HepG2 (cell line): ENCODE data around the gene FZD4. TPM values are rescaled to one million over a fixed set of nuclear protein-coding genes. Genes with fewer than 3 reads are reported as not detected.

ENCODE experiments used
- ATAC-seq: fragments of 200-7000 bp; cut with Tn5 transposase; 3 replicates; pipeline ENCODE4 v1.9.1; 2020; ENCODE audit warnings: mild to moderate bottlenecking, moderate library complexity
- BruUV-seq: library from RNA; stranded (reverse); fragments of 400-500 nt; replicated peaks from 2 replicates; lab custom pipeline; 2021; lab: Mats Ljungman, UMichigan
- CTCF ChIA-PET: fragments of 300-600 bp; formaldehyde crosslinking; extraction: SDS; loops from one replicate; lab custom pipeline; 2021; ENCODE audit warnings: low total read pairs, inconsistent platforms, low intra/inter-chr PET ratio; lab: Yijun Ruan, JAX
- POLR2A ChIA-PET: fragments of 350-600 bp; sonication (Branson Sonifier 250); formaldehyde crosslinking; loops from one replicate; lab custom pipeline; 2020; ENCODE audit warnings: antibody characterized with exemption, inconsistent platforms; lab: Yijun Ruan, JAX
- DNase-seq: peaks from one replicate; pipeline ENCODE4 v3.0.0-alpha.2; 2015; ENCODE audit warnings: low spot score
- FAIRE-seq: peaks from 3 replicates; lab custom pipeline; 2011; peaks lifted over from hg19 to GRCh38; lab: Jason Lieb, UNC
- H2AFZ ChIP-seq: one replicate; pipeline ENCODE4 v1.6.1; 2011; ENCODE audit warnings: low read length, inconsistent platforms
- H3K27ac ChIP-seq: fragments of 300-600 bp; 3 replicates; pipeline ENCODE4 v1.8.0; 2011; ENCODE audit warnings: mixed run types, mild to moderate bottlenecking, mixed read lengths, low read length, inconsistent platforms; ENCODE audit not compliant: insufficient read depth; ENCODE audit errors: extremely low read length
- H3K27me3 ChIP-seq, 2 experiments: fragments of 200-600 bp in 1 of 2; 2 replicates in 1 of 2; 3 replicates in 1 of 2; pipeline versions ENCODE4 v1.6.0 to v1.8.0; 2011; ENCODE audit warnings: low read length in 2 of 2, mild to moderate bottlenecking in 2 of 2, moderate library complexity in 2 of 2, inconsistent platforms in 1 of 2; ENCODE audit not compliant: insufficient read depth in 2 of 2, control insufficient read depth in 1 of 2
- H3K36me3 ChIP-seq, 2 experiments: fragments of 200-600 bp in 1 of 2; replicated peaks in 1 of 2; 2 replicates in 1 of 2; 3 replicates in 1 of 2; pipeline versions ENCODE4 v1.5.1 to v1.8.0; 2011; ENCODE audit warnings: low read length in 2 of 2, inconsistent platforms in 1 of 2; ENCODE audit not compliant: insufficient read depth in 2 of 2, control insufficient read depth in 1 of 2
- H3K4me1 ChIP-seq: 2 replicates; pipeline ENCODE4 v1.5.1; 2012; ENCODE audit warnings: low read length, inconsistent platforms; ENCODE audit not compliant: insufficient read depth
- H3K4me2 ChIP-seq: 2 replicates; pipeline ENCODE4 v1.6.0; 2011; ENCODE audit warnings: low read depth, low read length, inconsistent platforms
- H3K4me3 ChIP-seq, 3 experiments: fragments of 200-600 bp in 1 of 3; sonication (generic), shearing (Covaris generic) in 1 of 3; replicated peaks in 1 of 3; 2 replicates each; pipeline ENCODE4 v1.5.1; 2011 to 2016; ENCODE audit warnings: low read length in 3 of 3, inconsistent platforms in 2 of 3, low read depth in 2 of 3, mild to moderate bottlenecking in 2 of 3, control low read depth in 1 of 3, mixed read lengths in 1 of 3; ENCODE audit not compliant: insufficient read depth in 1 of 3
- H3K79me2 ChIP-seq: one replicate; pipeline ENCODE4 v1.6.1; 2011; ENCODE audit warnings: low read length, inconsistent platforms; ENCODE audit not compliant: insufficient read depth
- H3K9ac ChIP-seq: 2 replicates; pipeline ENCODE4 v1.6.0; 2011; ENCODE audit warnings: mild to moderate bottlenecking, low read depth, low read length, inconsistent platforms; ENCODE audit not compliant: insufficient read depth
- H3K9me3 ChIP-seq: 2 replicates; pipeline ENCODE4 v1.5.1; 2012; ENCODE audit warnings: mild to moderate bottlenecking, low read length
- H4K20me1 ChIP-seq: 2 replicates; pipeline ENCODE4 v1.6.0; 2011; ENCODE audit warnings: inconsistent platforms, mild to moderate bottlenecking, low read length, moderate library complexity; ENCODE audit not compliant: insufficient read depth
- ARNT2 ChIP-seq: sonication (generic); formaldehyde crosslinking; IDR thresholded peaks from 2 replicates; pipeline ENCODE4 v1.8.0; 2022; ENCODE audit warnings: mild to moderate bottlenecking, low read depth, missing genetic modification reagents, moderate library complexity
- FOXA3 ChIP-seq: IDR thresholded peaks from 2 replicates; pipeline ENCODE4 v1.6.1; 2016; ENCODE audit warnings: missing genetic modification reagents, missing compliant biosample characterization
- MED1 ChIP-seq: sonication (generic); formaldehyde crosslinking; IDR thresholded peaks from 2 replicates; pipeline ENCODE4 v1.4.0; 2020; ENCODE audit warnings: missing genetic modification reagents
- NR2F6 ChIP-seq, 2 experiments: IDR thresholded peaks; 2 replicates each; pipeline ENCODE4 v1.6.1; 2016; ENCODE audit warnings: antibody characterized with exemption in 1 of 2, mild to moderate bottlenecking in 1 of 2
- POGZ ChIP-seq: sonication (generic); formaldehyde crosslinking; IDR thresholded peaks from 2 replicates; pipeline ENCODE4 v1.4.0; 2020; ENCODE audit warnings: mild to moderate bottlenecking, missing genetic modification reagents
- SALL1 ChIP-seq: sonication (generic); formaldehyde crosslinking; IDR thresholded peaks from 2 replicates; pipeline ENCODE4 v1.8.0; 2022; ENCODE audit warnings: mild to moderate bottlenecking, missing genetic modification reagents
- YY1 ChIP-seq: IDR thresholded peaks from 2 replicates; pipeline ENCODE4 v1.6.1; 2011; ENCODE audit warnings: low read length, low read depth, moderate library complexity, mild to moderate bottlenecking; ENCODE audit not compliant: insufficient read depth, insufficient replicate concordance
- ZNF180 ChIP-seq: sonication (generic); formaldehyde crosslinking; IDR thresholded peaks from 2 replicates; pipeline ENCODE4 v1.4.0; 2020; ENCODE audit warnings: low read depth, missing genetic modification reagents, borderline replicate concordance
- ZNF644 ChIP-seq: IDR thresholded peaks from 2 replicates; pipeline ENCODE4 v1.6.1; 2016; ENCODE audit warnings: low read depth
- ZNF703 ChIP-seq: sonication (generic); formaldehyde crosslinking; IDR thresholded peaks from 2 replicates; pipeline ENCODE4 v1.5.1; 2020; ENCODE audit warnings: missing genetic modification reagents, mild to moderate bottlenecking, moderate library complexity, borderline replicate concordance
- whole genome bisulfite sequencing: methylation state at CpG from one replicate; pipeline ENCODE4 v1.1.6; 2017; ENCODE audit warnings: low lambda C conversion rate; 5-methylcytosine and 5-hydroxymethylcytosine counted together
- in situ Hi-C: cut with HindIII; loops from 2 replicates; pipeline ENCODE4 v1.10.0; 2017; ENCODE audit warnings: low pct_unique_long_range_greater_than_20kb; ENCODE audit not compliant: extremely low pct_ligation_motif_present
- intact Hi-C: fragments of 100-400 bp; cut with micrococcal nuclease; formaldehyde crosslinking; loops from one replicate; pipeline ENCODE4 v1.10.0; 2022; ENCODE audit not compliant: unreplicated experiment
- polyA plus RNA-seq, 8 experiments: library from polyadenylated mRNA; depleted of rRNA in 3 of 8; stranded (reverse) in 7 of 8; unstranded in 1 of 8; fragments of >200 nt; fragmentation: Illumina TruSeq in 4 of 8; extraction: Trizol in 4 of 8; gene quantifications; 2 replicates each; pipeline versions ENCODE4 v1.2.1 to v1.2.3, GENCODE V29; 2011 to 2016; ENCODE audit warnings: low read depth in 4 of 8, missing spikeins in 1 of 8, mixed read lengths in 1 of 8; ENCODE audit not compliant: insufficient read depth in 1 of 8
- total RNA-seq, 5 experiments: library from RNA; depleted of rRNA; stranded (reverse); fragments of >200 nt; fragmentation: Illumina TruSeq; extraction: Trizol; gene quantifications; 2 replicates each; pipeline ENCODE4 v1.2.3, GENCODE V29; 2016; ENCODE audit warnings: low read depth in 1 of 5
- TF ChIP-seq, protein P1 (sequence below): sonication (generic); formaldehyde crosslinking; IDR thresholded peaks from 2 replicates; pipeline ENCODE4 v1.5.0; 2020; ENCODE audit warnings: mild to moderate bottlenecking, missing genetic modification reagents
- TF ChIP-seq, protein P2 (sequence below): sonication (generic); formaldehyde crosslinking; IDR thresholded peaks from 2 replicates; pipeline ENCODE4 v1.4.0; 2020; ENCODE audit warnings: missing genetic modification reagents
- TF ChIP-seq, protein P3 (sequence below): sonication (generic); formaldehyde crosslinking; IDR thresholded peaks from 2 replicates; pipeline ENCODE4 v1.4.0; 2020; ENCODE audit warnings: low read depth, missing genetic modification reagents

FZD4 gene
- total and polyA plus RNA-seq, 2 of the 13 experiments (the other 11 are each of a cell fraction or from before 2014, with no cell fraction given) = 46.5 to 70.4 TPM

GRCh38 chr11:86999859-87000753, 44.9 kb upstream of the FZD4 start (continued):
- TF ChIP-seq, protein P1, sequence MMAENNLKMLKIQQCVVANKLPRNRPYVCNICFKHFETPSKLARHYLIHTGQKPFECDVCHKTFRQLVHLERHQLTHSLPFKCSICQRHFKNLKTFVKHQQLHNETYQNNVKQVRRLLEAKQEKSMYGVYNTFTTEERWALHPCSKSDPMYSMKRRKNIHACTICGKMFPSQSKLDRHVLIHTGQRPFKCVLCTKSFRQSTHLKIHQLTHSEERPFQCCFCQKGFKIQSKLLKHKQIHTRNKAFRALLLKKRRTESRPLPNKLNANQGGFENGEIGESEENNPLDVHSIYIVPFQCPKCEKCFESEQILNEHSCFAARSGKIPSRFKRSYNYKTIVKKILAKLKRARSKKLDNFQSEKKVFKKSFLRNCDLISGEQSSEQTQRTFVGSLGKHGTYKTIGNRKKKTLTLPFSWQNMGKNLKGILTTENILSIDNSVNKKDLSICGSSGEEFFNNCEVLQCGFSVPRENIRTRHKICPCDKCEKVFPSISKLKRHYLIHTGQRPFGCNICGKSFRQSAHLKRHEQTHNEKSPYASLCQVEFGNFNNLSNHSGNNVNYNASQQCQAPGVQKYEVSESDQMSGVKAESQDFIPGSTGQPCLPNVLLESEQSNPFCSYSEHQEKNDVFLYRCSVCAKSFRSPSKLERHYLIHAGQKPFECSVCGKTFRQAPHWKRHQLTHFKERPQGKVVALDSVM = peak; percentile 38; the same call in 1 of the 2 replicates

DNA sequence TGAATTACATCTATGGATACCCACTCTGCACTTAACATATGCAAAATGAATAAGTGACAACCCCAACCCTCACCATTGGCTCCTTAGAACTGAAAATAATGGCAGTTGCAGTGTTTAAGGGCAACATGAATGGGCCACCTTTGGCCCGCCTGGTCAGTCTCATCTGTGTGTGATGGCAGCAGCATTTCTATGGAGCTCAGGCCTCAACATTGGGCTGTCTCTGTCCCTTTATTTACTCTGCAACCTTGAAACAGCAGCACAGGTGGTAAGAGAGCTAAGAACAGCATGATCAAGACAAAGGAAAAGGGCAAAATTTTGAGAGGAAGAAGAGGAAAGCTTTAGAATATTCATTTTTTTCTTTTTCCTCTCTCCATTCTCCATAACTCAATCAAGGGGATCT, 44.2 kb upstream of the FZD4 start:
- Histone ChIP-seq H3K27ac (peak overlapping the region; percentile 87), H3K9me3 (no peaks in the 10 kb centered on the region), H3K4me2 (peak overlapping the region; percentile 76), H3K79me2 (no peaks in the 10 kb centered on the region), H4K20me1 (no peaks in the 10 kb centered on the region), H2AFZ (peak overlapping the region; percentile 24), H3K36me3 (no peaks in the 10 kb centered on the region), H3K4me1 (peaks cover 88% of the 10 kb centered on the region), H3K9ac (peak overlapping the region; percentile 72), H3K4me3 (peak overlapping the region; percentile 31 to 48 (median 34)), H3K27me3 (no peaks in the 10 kb centered on the region)
- ChIA-PET POLR2A (interaction anchor here (1.3 to 2.8 kb wide), 8 partner anchors 16 to 60 kb away, joined by 7 to 47 read pairs (median 10); partner anchors contain the start of genes FZD4 and TMEM135), CTCF (no interaction called here)
- peak; percentile 63 for ATAC-seq
- intact Hi-C loops (no loop called here), in situ Hi-C loops (loop anchor here (5.0 kb wide), 1 partner anchor 42 kb away; the partner anchor contains the start of gene FZD4)
- peak; percentile 61 for DNase-seq
- FAIRE-seq = no peak
- BruUV-seq = no TSS peak
- 44% methylated on average over 1 of the region's 1 CpG for WGBS
- TF ChIP-seq ZNF644 (peak; percentile 82; the same call in 1 of the 2 replicates), SALL1 (CRISPR knock-in tag) (peak; percentile 30; the same call in 1 of the 2 replicates), YY1 (peak; percentile 37), MED1 (peak; percentile 31; the same call in 1 of the 2 replicates), ARNT2 (CRISPR knock-in tag) (no peak), POGZ (CRISPR knock-in tag) (0 out of 2 replicates have a peak, but pooled peaks have one; percentile 27), FOXA3 (peak; percentile 26; the same call in 1 of the 2 replicates), NR2F6 (IDR thresholded peaks at IDR 0.05) (0 out of 2 replicates have a peak, but pooled peaks have one; percentile 7), NR2F6 (CRISPR knock-in tag; IDR thresholded peaks at IDR 0.05) (no peak), ZNF703 (CRISPR knock-in tag) (no peak), ZNF180 (CRISPR knock-in tag) (no peak)
- TF ChIP-seq, protein P2, sequence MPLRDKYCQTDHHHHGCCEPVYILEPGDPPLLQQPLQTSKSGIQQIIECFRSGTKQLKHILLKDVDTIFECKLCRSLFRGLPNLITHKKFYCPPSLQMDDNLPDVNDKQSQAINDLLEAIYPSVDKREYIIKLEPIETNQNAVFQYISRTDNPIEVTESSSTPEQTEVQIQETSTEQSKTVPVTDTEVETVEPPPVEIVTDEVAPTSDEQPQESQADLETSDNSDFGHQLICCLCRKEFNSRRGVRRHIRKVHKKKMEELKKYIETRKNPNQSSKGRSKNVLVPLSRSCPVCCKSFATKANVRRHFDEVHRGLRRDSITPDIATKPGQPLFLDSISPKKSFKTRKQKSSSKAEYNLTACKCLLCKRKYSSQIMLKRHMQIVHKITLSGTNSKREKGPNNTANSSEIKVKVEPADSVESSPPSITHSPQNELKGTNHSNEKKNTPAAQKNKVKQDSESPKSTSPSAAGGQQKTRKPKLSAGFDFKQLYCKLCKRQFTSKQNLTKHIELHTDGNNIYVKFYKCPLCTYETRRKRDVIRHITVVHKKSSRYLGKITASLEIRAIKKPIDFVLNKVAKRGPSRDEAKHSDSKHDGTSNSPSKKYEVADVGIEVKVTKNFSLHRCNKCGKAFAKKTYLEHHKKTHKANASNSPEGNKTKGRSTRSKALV = no peak
- TF ChIP-seq, protein P3, sequence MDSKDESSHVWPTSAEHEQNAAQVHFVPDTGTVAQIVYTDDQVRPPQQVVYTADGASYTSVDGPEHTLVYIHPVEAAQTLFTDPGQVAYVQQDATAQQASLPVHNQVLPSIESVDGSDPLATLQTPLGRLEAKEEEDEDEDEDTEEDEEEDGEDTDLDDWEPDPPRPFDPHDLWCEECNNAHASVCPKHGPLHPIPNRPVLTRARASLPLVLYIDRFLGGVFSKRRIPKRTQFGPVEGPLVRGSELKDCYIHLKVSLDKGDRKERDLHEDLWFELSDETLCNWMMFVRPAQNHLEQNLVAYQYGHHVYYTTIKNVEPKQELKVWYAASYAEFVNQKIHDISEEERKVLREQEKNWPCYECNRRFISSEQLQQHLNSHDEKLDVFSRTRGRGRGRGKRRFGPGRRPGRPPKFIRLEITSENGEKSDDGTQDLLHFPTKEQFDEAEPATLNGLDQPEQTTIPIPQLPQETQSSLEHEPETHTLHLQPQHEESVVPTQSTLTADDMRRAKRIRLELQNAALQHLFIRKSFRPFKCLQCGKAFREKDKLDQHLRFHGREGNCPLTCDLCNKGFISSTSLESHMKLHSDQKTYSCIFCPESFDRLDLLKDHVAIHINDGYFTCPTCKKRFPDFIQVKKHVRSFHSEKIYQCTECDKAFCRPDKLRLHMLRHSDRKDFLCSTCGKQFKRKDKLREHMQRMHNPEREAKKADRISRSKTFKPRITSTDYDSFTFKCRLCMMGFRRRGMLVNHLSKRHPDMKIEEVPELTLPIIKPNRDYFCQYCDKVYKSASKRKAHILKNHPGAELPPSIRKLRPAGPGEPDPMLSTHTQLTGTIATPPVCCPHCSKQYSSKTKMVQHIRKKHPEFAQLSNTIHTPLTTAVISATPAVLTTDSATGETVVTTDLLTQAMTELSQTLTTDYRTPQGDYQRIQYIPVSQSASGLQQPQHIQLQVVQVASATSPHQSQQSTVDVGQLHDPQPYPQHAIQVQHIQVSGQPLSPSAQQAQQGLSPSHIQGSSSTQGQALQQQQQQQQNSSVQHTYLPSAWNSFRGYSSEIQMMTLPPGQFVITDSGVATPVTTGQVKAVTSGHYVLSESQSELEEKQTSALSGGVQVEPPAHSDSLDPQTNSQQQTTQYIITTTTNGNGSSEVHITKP (CRISPR knock-in tag) = no peak
